Neural progenitor cell (in vitro differentiated cells): ENCODE data around the gene SH2D1B. TPM values are rescaled to one million over a fixed set of nuclear protein-coding genes. Genes with fewer than 3 reads are reported as not detected.

Experiments
- DNase-seq: peaks from one replicate; pipeline ENCODE4 v3.0.0-alpha.2; 2016; ENCODE audit warnings: low spot score
- H2AFZ ChIP-seq: fragments of 200-600 bp; sonication (generic); replicated peaks from 2 replicates; pipeline ENCODE4 v1.6.1; 2016; ENCODE audit warnings: antibody characterized with exemption
- H3F3A ChIP-seq: fragments of 200-600 bp; sonication (generic); 2 replicates; pipeline ENCODE4 v1.6.1; 2016; ENCODE audit warnings: antibody characterized with exemption, low read depth
- H3K27ac ChIP-seq: fragments of 200-600 bp; sonication (generic); 2 replicates; pipeline ENCODE4 v1.5.1; 2016; ENCODE audit warnings: mild to moderate bottlenecking
- H3K27me3 ChIP-seq: fragments of 200-600 bp; sonication (generic); 2 replicates; pipeline ENCODE4 v1.6.1; 2016; ENCODE audit warnings: mild to moderate bottlenecking, moderate library complexity
- H3K36me3 ChIP-seq: fragments of 200-600 bp; sonication (generic); 2 replicates; pipeline ENCODE4 v1.5.1; 2016
- H3K4me1 ChIP-seq: fragments of 200-600 bp; sonication (generic); 2 replicates; pipeline ENCODE4 v1.6.1; 2016; ENCODE audit warnings: mixed run types
- H3K4me2 ChIP-seq: fragments of 200-600 bp; sonication (generic); 2 replicates; pipeline ENCODE4 v1.6.1; 2016
- H3K4me3 ChIP-seq: fragments of 200-600 bp; sonication (generic); 2 replicates; pipeline ENCODE4 v1.5.1; 2016
- H3K79me2 ChIP-seq: fragments of 200-600 bp; sonication (generic); 2 replicates; pipeline ENCODE4 v1.6.1; 2016; ENCODE audit warnings: low read depth
- H3K9ac ChIP-seq: fragments of 200-600 bp; sonication (generic); 2 replicates; pipeline ENCODE4 v1.6.1; 2016
- H3K9me3 ChIP-seq: fragments of 200-600 bp; sonication (generic); 2 replicates; pipeline ENCODE4 v1.5.1; 2016; ENCODE audit warnings: low read depth
- H4K20me1 ChIP-seq: fragments of 200-600 bp; sonication (generic); 2 replicates; pipeline ENCODE4 v1.6.1; 2016; ENCODE audit warnings: low read depth
- H3K27ac Mint-ChIP-seq: 3 replicates; pipeline ENCODE4 v1.8.0; 2021; ENCODE audit warnings: mixed read lengths
- H3K27me3 Mint-ChIP-seq: 2 replicates; pipeline ENCODE4 v1.8.0; 2022; ENCODE audit warnings: low read depth, mild to moderate bottlenecking, inconsistent platforms, moderate library complexity, mixed read lengths; ENCODE audit not compliant: insufficient read depth
- H3K36me3 Mint-ChIP-seq: 3 replicates; pipeline ENCODE4 v1.8.0; 2021; ENCODE audit warnings: mixed read lengths
- H3K4me1 Mint-ChIP-seq: 3 replicates; pipeline ENCODE4 v1.8.0; 2021; ENCODE audit warnings: mixed read lengths
- H3K4me3 Mint-ChIP-seq: 3 replicates; pipeline ENCODE4 v1.8.0; 2021; ENCODE audit warnings: mild to moderate bottlenecking, moderate library complexity, mixed read lengths
- H3K9me3 Mint-ChIP-seq: 3 replicates; pipeline ENCODE4 v1.8.0; 2020; ENCODE audit warnings: mixed read lengths
- EZH2 ChIP-seq: fragments of 200-600 bp; sonication (generic); IDR thresholded peaks from 2 replicates; pipeline ENCODE4 v1.6.1; 2017; ENCODE audit warnings: antibody characterized with exemption, mild to moderate bottlenecking, moderate library complexity
- EZH2phosphoT487 ChIP-seq: fragments of 200-600 bp; sonication (generic); IDR thresholded peaks from 2 replicates; pipeline ENCODE4 v1.6.1; 2017; ENCODE audit warnings: antibody characterized with exemption
- total RNA-seq: library from RNA; depleted of rRNA; stranded (reverse); fragments of >200 nt; gene quantifications from 2 replicates; pipeline ENCODE4 v1.2.3, GENCODE V29; 2015; ENCODE audit warnings: low replicate concordance
- TF ChIP-seq, protein P1 (sequence below): fragments of 200-600 bp; sonication (generic); IDR thresholded peaks from 2 replicates; pipeline ENCODE4 v1.5.1; 2017; ENCODE audit warnings: antibody characterized with exemption, mild to moderate bottlenecking

The SH2D1B gene
- total RNA-seq, 1 donor from 2014 or later = not detected

DNA sequence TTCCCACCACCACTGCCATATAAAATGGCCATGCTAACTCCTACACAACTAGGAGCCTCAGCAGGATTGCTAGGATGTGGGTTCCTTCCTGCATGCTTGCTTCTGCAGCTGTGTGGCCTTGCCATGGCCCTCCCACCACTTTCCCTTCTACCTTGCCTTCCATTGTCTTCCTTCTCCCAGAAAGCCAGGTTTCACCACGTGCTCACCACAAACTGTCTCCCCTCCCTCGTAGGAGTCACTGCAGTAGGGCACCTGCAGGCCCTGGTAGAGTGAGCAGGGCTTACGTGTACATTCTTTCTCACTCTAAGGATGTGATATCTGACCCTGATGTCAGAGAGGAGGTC, 26.7 kb downstream of the SH2D1B start:
- H3K27me3 Mint-ChIP-seq = peaks cover 7% of the 10 kb centered on the region
- peak overlapping the region; percentile 23 for H3K4me3 Mint-ChIP-seq

DNA sequence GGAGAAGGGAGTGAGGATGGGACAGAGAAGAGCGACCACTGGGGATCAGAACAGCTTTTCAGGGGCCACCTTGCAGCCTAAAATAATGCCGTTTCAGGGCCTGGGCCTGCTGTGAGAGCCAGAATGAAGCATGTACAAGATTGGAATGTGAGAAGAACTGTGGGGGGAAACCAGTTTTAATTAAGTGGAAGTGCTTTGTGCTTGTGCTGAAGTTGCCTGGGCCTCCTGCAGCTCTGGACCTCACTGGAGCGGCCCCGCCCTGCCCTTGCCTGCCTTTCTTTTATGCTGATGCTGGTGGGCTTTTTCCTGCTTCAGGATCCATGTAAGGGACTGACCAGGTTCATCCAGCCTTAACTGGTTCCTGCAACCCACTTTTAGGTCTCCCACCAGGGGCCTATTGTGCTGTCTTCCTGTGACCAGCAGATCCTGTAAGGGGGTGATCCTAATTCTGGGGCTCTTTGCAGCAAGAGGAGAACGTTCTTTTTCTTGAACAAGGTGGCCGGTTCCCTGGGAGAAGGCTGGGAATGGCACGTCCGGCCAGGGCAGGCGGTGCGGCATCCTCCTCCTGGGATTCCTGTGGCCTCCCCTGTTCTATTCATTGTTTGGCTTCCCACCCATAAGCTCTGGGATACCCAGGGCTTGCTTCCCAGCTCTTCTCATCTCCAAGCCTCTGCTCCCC, 27.2 kb downstream of the SH2D1B start:
- peak; percentile 54 for DNase-seq
- H3K9me3 Mint-ChIP-seq = no peaks in the 10 kb centered on the region
- H3K4me3 Mint-ChIP-seq = peak overlapping the region; percentile 23

More for the DNA sequence above, 26.7 kb downstream of the SH2D1B start:
- H3K36me3 Mint-ChIP-seq = peaks cover 25% of the 10 kb centered on the region
- Histone ChIP-seq H3K4me3 (no peak overlapping the region), H3K79me2 (no peaks in the 10 kb centered on the region), H3K27me3 (no peaks in the 10 kb centered on the region), H3K9me3 (no peaks in the 10 kb centered on the region), H3F3A (peaks cover 31% of the 10 kb centered on the region), H3K4me1 (peaks cover 54% of the 10 kb centered on the region), H4K20me1 (no peaks in the 10 kb centered on the region), H2AFZ (no peak overlapping the region), H3K27ac (no peak overlapping the region), H3K36me3 (no peaks in the 10 kb centered on the region), H3K4me2 (no peak overlapping the region), H3K9ac (no peak overlapping the region)
- TF ChIP-seq EZH2 (no peak), EZH2phosphoT487 (no peak)
- TF ChIP-seq, protein P1, sequence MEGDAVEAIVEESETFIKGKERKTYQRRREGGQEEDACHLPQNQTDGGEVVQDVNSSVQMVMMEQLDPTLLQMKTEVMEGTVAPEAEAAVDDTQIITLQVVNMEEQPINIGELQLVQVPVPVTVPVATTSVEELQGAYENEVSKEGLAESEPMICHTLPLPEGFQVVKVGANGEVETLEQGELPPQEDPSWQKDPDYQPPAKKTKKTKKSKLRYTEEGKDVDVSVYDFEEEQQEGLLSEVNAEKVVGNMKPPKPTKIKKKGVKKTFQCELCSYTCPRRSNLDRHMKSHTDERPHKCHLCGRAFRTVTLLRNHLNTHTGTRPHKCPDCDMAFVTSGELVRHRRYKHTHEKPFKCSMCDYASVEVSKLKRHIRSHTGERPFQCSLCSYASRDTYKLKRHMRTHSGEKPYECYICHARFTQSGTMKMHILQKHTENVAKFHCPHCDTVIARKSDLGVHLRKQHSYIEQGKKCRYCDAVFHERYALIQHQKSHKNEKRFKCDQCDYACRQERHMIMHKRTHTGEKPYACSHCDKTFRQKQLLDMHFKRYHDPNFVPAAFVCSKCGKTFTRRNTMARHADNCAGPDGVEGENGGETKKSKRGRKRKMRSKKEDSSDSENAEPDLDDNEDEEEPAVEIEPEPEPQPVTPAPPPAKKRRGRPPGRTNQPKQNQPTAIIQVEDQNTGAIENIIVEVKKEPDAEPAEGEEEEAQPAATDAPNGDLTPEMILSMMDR = no peak
- no peak for DNase-seq
- peak overlapping the region; percentile 93 for H3K27ac Mint-ChIP-seq
- no peaks in the 10 kb centered on the region for H3K9me3 Mint-ChIP-seq
- H3K4me1 Mint-ChIP-seq = peaks cover 69% of the 10 kb centered on the region

DNA sequence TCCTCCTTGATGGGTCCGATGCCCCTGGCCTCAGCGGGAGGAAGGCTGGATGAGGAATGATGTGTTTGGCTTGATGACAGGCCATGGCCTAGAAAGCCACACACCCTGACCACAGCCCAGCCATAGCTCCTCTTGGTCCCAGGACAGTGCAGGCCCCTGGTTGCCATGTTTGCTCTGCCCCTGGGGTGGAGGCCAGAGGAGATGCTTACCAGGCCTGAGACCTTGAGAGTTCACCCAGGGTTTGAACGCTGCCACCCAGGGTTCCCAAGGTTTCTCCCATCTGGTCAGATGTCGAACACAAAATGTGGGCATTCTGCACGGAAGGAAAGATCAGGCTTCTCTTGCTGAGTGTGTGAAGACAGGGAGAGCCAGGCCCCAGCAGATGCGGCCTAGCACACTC, 27.8 kb downstream of the SH2D1B start:
- H3K27ac Mint-ChIP-seq = peak overlapping the region; percentile 90

More for the DNA sequence above, 27.2 kb downstream of the SH2D1B start:
- Histone ChIP-seq H3K4me2 (no peak overlapping the region), H3K27me3 (no peaks in the 10 kb centered on the region), H3K9me3 (no peaks in the 10 kb centered on the region), H3K79me2 (no peaks in the 10 kb centered on the region), H3K4me3 (no peak overlapping the region), H2AFZ (no peak overlapping the region), H4K20me1 (no peaks in the 10 kb centered on the region), H3K4me1 (peaks cover 49% of the 10 kb centered on the region), H3K27ac (no peak overlapping the region), H3K9ac (no peak overlapping the region), H3K36me3 (no peaks in the 10 kb centered on the region), H3F3A (peaks cover 27% of the 10 kb centered on the region)
- H3K4me1 Mint-ChIP-seq = peaks cover 64% of the 10 kb centered on the region
- peak overlapping the region; percentile 93 for H3K27ac Mint-ChIP-seq
- H3K27me3 Mint-ChIP-seq = peaks cover 7% of the 10 kb centered on the region
- no peak for TF ChIP-seq EZH2
- TF ChIP-seq, protein P1 = no peak
- TF ChIP-seq EZH2phosphoT487 = no peak
- peaks cover 26% of the 10 kb centered on the region for H3K36me3 Mint-ChIP-seq

More for the DNA sequence above, 27.8 kb downstream of the SH2D1B start:
- no peak for DNase-seq
- H3K27me3 Mint-ChIP-seq = peaks cover 4% of the 10 kb centered on the region
- H3K4me2 ChIP-seq = no peak overlapping the region
- peaks cover 26% of the 10 kb centered on the region for H3K36me3 Mint-ChIP-seq
- H3K9me3 ChIP-seq = no peaks in the 10 kb centered on the region
- H3K4me3 Mint-ChIP-seq = no peak overlapping the region
- no peak overlapping the region for H3K27ac ChIP-seq
- H3K27me3 ChIP-seq = no peaks in the 10 kb centered on the region
- no peaks in the 10 kb centered on the region for H3K36me3 ChIP-seq
- peaks cover 43% of the 10 kb centered on the region for H3K4me1 ChIP-seq
- no peak overlapping the region for H3K4me3 ChIP-seq
- peaks cover 58% of the 10 kb centered on the region for H3K4me1 Mint-ChIP-seq
- H3F3A ChIP-seq = peaks cover 21% of the 10 kb centered on the region
- TF ChIP-seq EZH2 (no peak), EZH2phosphoT487 (no peak)
- TF ChIP-seq, protein P1 = no peak
- H4K20me1 ChIP-seq = no peaks in the 10 kb centered on the region
- H2AFZ ChIP-seq = no peak overlapping the region
- H3K9me3 Mint-ChIP-seq = no peaks in the 10 kb centered on the region
- no peak overlapping the region for H3K9ac ChIP-seq
- no peaks in the 10 kb centered on the region for H3K79me2 ChIP-seq
